ENCODE results near the gene NHLRC2. TPM values are rescaled to one million over a fixed set of nuclear protein-coding genes. Genes with fewer than 3 reads are reported as not detected.

The NHLRC2 gene
- total RNA-seq, 1 experiment from 2014 or later: 56.3 TPM

GRCh38 chr10:113929522-113929921, 75.1 kb downstream of the NHLRC2 start (continued):
- TF ChIP-seq EZH2phosphoT487 (IDR thresholded peaks at IDR 0.05; ENCODE audit: borderline replicate concordance) (no peak), POLR2AphosphoS5 (IDR thresholded peaks at IDR 0.05; ENCODE audit: low read depth, low read length) (no peak), ZNF274 (IDR thresholded peaks at IDR 0.05; ENCODE audit: low read depth, low read length) (no peak), CBX3 (IDR thresholded peaks at IDR 0.05; ENCODE audit: low read depth) (no peak), JUND (IDR thresholded peaks at IDR 0.05) (no peak)

- TF ChIP-seq YY1 (IDR thresholded peaks at IDR 0.05; ENCODE audit: extremely low read depth, insufficient replicate concordance, low read depth, low read length): no peak
- TF ChIP-seq EGR1 (IDR thresholded peaks at IDR 0.05; ENCODE audit: low read depth): no peak
- Histone ChIP-seq H3K4me1 (ENCODE audit: control insufficient read depth in 1 of 2, insufficient read depth in 2 of 2, low read length in 2 of 2) (no peaks in the 10 kb centered on the region), H4K20me1 (ENCODE audit: insufficient read depth) (no peaks in the 10 kb centered on the region), H3K9ac (ENCODE audit: low read length) (no peak overlapping the region), H3K9me3 (ENCODE audit: control insufficient read depth in 1 of 2, insufficient read depth in 1 of 2, low read depth in 1 of 2, low read length in 2 of 2) (no peaks in the 10 kb centered on the region), H3K4me3 (replicated peaks in 1 of 2; ENCODE audit: low read depth in 1 of 2, low read length in 2 of 2) (no peak overlapping the region), H2AFZ (ENCODE audit: low read depth, low read length, poor library complexity, severe bottlenecking) (no peak overlapping the region), H3K27me3 (ENCODE audit: insufficient read depth, low read length) (no peaks in the 10 kb centered on the region), H3K79me2 (ENCODE audit: insufficient read depth, low read length) (no peaks in the 10 kb centered on the region), H3K27ac (ENCODE audit: low read depth, low read length) (no peak overlapping the region), H3K9me2 (ENCODE audit: insufficient read depth) (no peaks in the 10 kb centered on the region), H3K36me3 (ENCODE audit: control insufficient read depth in 1 of 2, insufficient read depth in 2 of 2, low read length in 2 of 2) (no peaks in the 10 kb centered on the region), H3K4me2 (ENCODE audit: low read length) (no peak overlapping the region)
- no TSS peak for BruUV-seq (replicated peaks)
- ChIA-PET POLR2A (no interaction called here), CTCF (no interaction called here), RAD21 (ENCODE audit: low non-redundant PET in 1 of 2, low total read pairs in 2 of 2, uncharacterized antibody in 2 of 2, unreplicated experiment in 2 of 2) (no interaction called here)
- intact Hi-C loops (cut with micrococcal nuclease): no loop called here
- ATAC-seq (no peak), DNase-seq (ENCODE audit: low read depth, low spot score) (no peak)
Measured at GRCh38 chr10:113930482-113931057, 76.1 kb downstream of the NHLRC2 start.

- Histone ChIP-seq H4K20me1 (ENCODE audit: insufficient read depth) (no peaks in the 10 kb centered on the region), H3K79me2 (ENCODE audit: insufficient read depth, low read length) (no peaks in the 10 kb centered on the region), H3K4me3 (replicated peaks in 1 of 2; ENCODE audit: low read depth in 1 of 2, low read length in 2 of 2) (no peak overlapping the region), H3K4me1 (ENCODE audit: control insufficient read depth in 1 of 2, insufficient read depth in 2 of 2, low read length in 2 of 2) (no peaks in the 10 kb centered on the region), H3K9me3 (ENCODE audit: control insufficient read depth in 1 of 2, insufficient read depth in 1 of 2, low read depth in 1 of 2, low read length in 2 of 2) (no peaks in the 10 kb centered on the region), H3K9me2 (ENCODE audit: insufficient read depth) (no peaks in the 10 kb centered on the region), H3K27ac (ENCODE audit: low read depth, low read length) (no peak overlapping the region), H3K4me2 (ENCODE audit: low read length) (no peak overlapping the region), H3K27me3 (ENCODE audit: insufficient read depth, low read length) (no peaks in the 10 kb centered on the region), H2AFZ (ENCODE audit: low read depth, low read length, poor library complexity, severe bottlenecking) (no peak overlapping the region), H3K36me3 (ENCODE audit: control insufficient read depth in 1 of 2, insufficient read depth in 2 of 2, low read length in 2 of 2) (no peaks in the 10 kb centered on the region), H3K9ac (ENCODE audit: low read length) (no peak overlapping the region)
- ATAC-seq (no peak), DNase-seq (ENCODE audit: low read depth, low spot score) (no peak)
- no TSS peak for BruUV-seq (replicated peaks)
- RAD21 ChIA-PET (ENCODE audit: low non-redundant PET in 1 of 2, low total read pairs in 2 of 2, uncharacterized antibody in 2 of 2, unreplicated experiment in 2 of 2): no interaction called here
- POLR2A ChIA-PET: no interaction called here
- CTCF ChIA-PET: no interaction called here
- intact Hi-C loops (cut with micrococcal nuclease): no loop called here
- TF ChIP-seq POLR2AphosphoS5 (IDR thresholded peaks at IDR 0.05; ENCODE audit: low read depth, low read length) (no peak), MAX (IDR thresholded peaks at IDR 0.05) (no peak), YY1 (IDR thresholded peaks at IDR 0.05; ENCODE audit: extremely low read depth, insufficient replicate concordance, low read depth, low read length) (no peak), ZFX (IDR thresholded peaks at IDR 0.05) (no peak), REST (IDR thresholded peaks at IDR 0.05; ENCODE audit: low read depth) (no peak), RAD21 (IDR thresholded peaks at IDR 0.05; ENCODE audit: low read depth) (no peak), CBX3 (IDR thresholded peaks at IDR 0.05; ENCODE audit: low read depth) (no peak), JUND (IDR thresholded peaks at IDR 0.05) (no peak), FOSL1 (IDR thresholded peaks at IDR 0.05; ENCODE audit: low read depth) (no peak), TCF7L2 (IDR thresholded peaks at IDR 0.05; ENCODE audit: borderline replicate concordance, extremely low read depth, insufficient read depth, insufficient read length) (no peak)
Measured at GRCh38 chr10:113932854-113933253, 78.4 kb downstream of the NHLRC2 start.

Data from HCT116 (cell line).